Adrenal gland (tissue), 12 donors: ENCODE results near the gene NALF2. TPM values are rescaled to one million over a fixed set of nuclear protein-coding genes. Genes with fewer than 3 reads are reported as not detected.

ENCODE experiments used
- DNase-seq, 7 donors: peaks; one replicate each; pipeline ENCODE4 v3.0.0-alpha.2; 2019 to 2020
- H3K27ac ChIP-seq, 5 donors: fragments of 200-600 bp; sonication (generic) in 4 of 5; 1 replicate in 3 of 5; 2 replicates in 2 of 5; pipeline versions ENCODE4 v1.5.1 to v1.8.0; 2016 to 2020; ENCODE audit warnings: mild to moderate bottlenecking in 1 of 5
- H3K27me3 ChIP-seq: fragments of 200-600 bp; 2 replicates; pipeline ENCODE4 v1.8.0; 2021
- H3K36me3 ChIP-seq, 2 donors: fragments of 200-600 bp; replicated peaks in 1 of 2; 1 replicate in 1 of 2; 2 replicates in 1 of 2; pipeline versions ENCODE4 v1.5.1 to v1.8.0; 2018 to 2022
- H3K4me1 ChIP-seq, 2 donors: fragments of 200-600 bp; replicated peaks in 1 of 2; 1 replicate in 1 of 2; 2 replicates in 1 of 2; pipeline versions ENCODE4 v1.5.1 to v1.8.0; 2018 to 2021
- H3K4me3 ChIP-seq, 4 donors: fragments of 200-600 bp; sonication (generic) in 3 of 4; one replicate each; pipeline ENCODE4 v1.5.1; 2016 to 2018
- H3K9me3 ChIP-seq, 3 donors: fragments of 200-600 bp; sonication (generic) in 1 of 3; replicated peaks in 1 of 3; 1 replicate in 2 of 3; 2 replicates in 1 of 3; pipeline versions ENCODE4 v1.5.1 to v1.8.0; 2016 to 2021
- POLR2A ChIP-seq, 2 donors: fragments of 450-650 bp; IDR thresholded peaks; one replicate each; pipeline ENCODE4 v1.6.1; 2017; ENCODE audit warnings: antibody characterized with exemption in 2 of 2, mild to moderate bottlenecking in 2 of 2, moderate library complexity in 1 of 2
- WGBS, 4 donors: extraction: QIAGEN DNeasy Blood & Tissue Kit in 2 of 4; methylation state at CpG; one replicate each; pipeline versions ENCODE4 v1.1.5 to v1.1.7; 2013 to 2017; 5-methylcytosine and 5-hydroxymethylcytosine counted together
- intact Hi-C, 2 donors: fragments of 100-400 bp; cut with DNase I; formaldehyde crosslinking; loops; one replicate each; pipeline versions ENCODE4 v1.14.1 to v1.15.0; 2022 to 2023
- polyA plus RNA-seq, 3 donors: library from polyadenylated mRNA; stranded (reverse); fragments of 200-250 nt in 2 of 3; fragments of 350-450 nt in 1 of 3; fragmentation: Illumina TruSeq in 1 of 3; extraction: RNeasy Lipid Tissue Mini Kit (QIAGEN cat#74804) in 1 of 3; gene quantifications; one replicate each; pipeline ENCODE4 v1.2.3, GENCODE V29; 2013 to 2014
- total RNA-seq, 9 donors: library from RNA; depleted of rRNA in 4 of 9; stranded (reverse); fragments of >200 nt in 4 of 9; fragments of 120-200 nt in 1 of 9; fragmentation: NEBNext Ultra II Directional in 1 of 9; extraction: Animal tissue kit (Norgen Biotek cat#: 25700) in 1 of 9; gene quantifications; one replicate each; pipeline versions ENCODE4 v1.1.0 to v1.2.4, GENCODE V29; 2013 to 2023
- TF ChIP-seq, protein P1 (sequence below), 6 experiments: fragments of 450-650 bp in 4 of 6; fragments of 200-600 bp in 2 of 6; sonication (generic) in 1 of 6; IDR thresholded peaks; 1 replicate in 5 of 6; 2 replicates in 1 of 6; pipeline versions ENCODE4 v1.5.1 to v1.8.0; 2016 to 2021; ENCODE audit warnings: antibody characterized with exemption in 6 of 6, mild to moderate bottlenecking in 2 of 6, moderate library complexity in 1 of 6
- donor health status: healthy with polysubstance abuse.
- donor health status: Bipolar disorder and iron deficiency.
- donor health status: DM: yes; HTN: yes; CAD: no.
- donor health status: DM: no; HTN: no; CAD: no.
- donor health status: DM: no; HTN: no; CAD: no.
- donor health status: DM: yes; HTN: yes; CAD: no.

The NALF2 gene
- total and polyA plus RNA-seq, 12 donors, result 0.22 to 2.7 (median 0.85) TPM

DNA sequence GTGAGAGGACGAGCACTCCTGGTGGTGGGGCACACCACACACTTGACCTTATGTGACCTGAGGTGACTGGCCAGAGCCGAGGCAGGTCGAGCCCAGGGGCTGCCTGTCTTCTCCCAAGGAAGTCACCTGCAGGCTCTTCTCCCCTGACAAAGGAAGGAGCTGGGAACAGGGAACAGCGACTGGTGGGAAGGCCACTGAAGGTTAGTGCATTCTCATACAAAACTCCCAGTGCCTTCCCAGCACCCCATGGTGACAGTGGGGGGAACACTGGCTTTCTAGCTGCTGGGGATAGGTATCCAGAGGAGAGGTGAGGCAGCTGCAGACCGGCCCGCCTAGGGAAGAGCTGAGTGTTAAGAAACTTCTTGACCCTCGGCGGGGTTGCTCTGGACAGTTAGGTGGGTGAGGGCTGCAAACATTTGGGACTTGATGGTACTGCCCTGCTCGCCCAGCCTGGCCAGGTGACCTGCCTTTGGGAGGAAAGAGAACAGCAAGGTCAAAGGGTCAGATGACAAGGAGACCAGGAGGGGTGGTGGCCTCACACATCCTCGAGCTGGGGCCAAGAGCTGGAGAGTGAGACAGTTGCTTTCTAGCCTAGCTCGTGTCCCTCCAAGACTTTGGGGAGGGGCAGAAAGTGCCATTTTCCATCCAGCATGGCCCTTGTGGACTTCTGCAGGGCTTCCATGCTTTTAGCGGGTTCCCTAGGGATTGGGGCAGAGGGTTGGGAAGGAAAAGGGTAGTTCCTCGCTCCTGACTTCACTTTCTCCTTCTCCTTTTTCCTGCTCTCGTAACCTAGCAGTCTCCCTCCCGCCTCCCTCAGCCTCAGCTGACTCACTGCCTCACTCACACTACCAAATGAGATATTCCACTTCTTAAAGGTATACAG lies 2.7 kb downstream of the NALF2 start:
- no peak for DNase-seq
- Histone ChIP-seq H3K27me3 (peaks cover 8% of the 10 kb centered on the region), H3K36me3 (no peaks in the 10 kb centered on the region), H3K27ac (no peak overlapping the region), H3K4me1 (no peaks in the 10 kb centered on the region), H3K9me3 (no peaks in the 10 kb centered on the region), H3K4me3 (no peak overlapping the region)
- intact Hi-C loops, result loop anchor here in 1 of 2 donors (10.0 kb wide), 1 partner anchor 588 kb away; no protein-coding TSS in a partner anchor
- no peak for TF ChIP-seq POLR2A (IDR thresholded peaks at IDR 0.05)
- 68 to 73% (median 70%) methylated on average over 12 to 15 of the region's 15 CpGs for WGBS, 4 donors

DNA sequence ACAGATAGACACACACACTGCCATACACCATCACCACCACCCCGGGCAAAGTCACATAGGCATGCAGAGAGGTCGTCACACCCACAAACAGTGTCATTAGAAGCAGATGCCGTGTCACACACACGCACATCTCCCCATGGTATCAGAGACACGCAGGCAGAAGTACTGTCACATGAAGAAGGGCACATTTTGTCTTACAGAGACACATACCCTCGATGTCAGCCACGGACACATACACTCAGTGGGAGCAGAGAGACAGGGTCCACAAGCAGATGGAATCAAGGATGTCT lies 3.3 kb downstream of the NALF2 start:
- 72 to 90% (median 80%) methylated on average over 5 to 7 of the region's 7 CpGs for WGBS, 4 donors
- Histone ChIP-seq H3K36me3 (no peaks in the 10 kb centered on the region), H3K4me1 (no peaks in the 10 kb centered on the region), H3K4me3 (no peak overlapping the region), H3K27me3 (peaks cover 7% of the 10 kb centered on the region), H3K9me3 (no peaks in the 10 kb centered on the region), H3K27ac (no peak overlapping the region)
- TF ChIP-seq POLR2A (IDR thresholded peaks at IDR 0.05), result no peak
- TF ChIP-seq, protein P1, sequence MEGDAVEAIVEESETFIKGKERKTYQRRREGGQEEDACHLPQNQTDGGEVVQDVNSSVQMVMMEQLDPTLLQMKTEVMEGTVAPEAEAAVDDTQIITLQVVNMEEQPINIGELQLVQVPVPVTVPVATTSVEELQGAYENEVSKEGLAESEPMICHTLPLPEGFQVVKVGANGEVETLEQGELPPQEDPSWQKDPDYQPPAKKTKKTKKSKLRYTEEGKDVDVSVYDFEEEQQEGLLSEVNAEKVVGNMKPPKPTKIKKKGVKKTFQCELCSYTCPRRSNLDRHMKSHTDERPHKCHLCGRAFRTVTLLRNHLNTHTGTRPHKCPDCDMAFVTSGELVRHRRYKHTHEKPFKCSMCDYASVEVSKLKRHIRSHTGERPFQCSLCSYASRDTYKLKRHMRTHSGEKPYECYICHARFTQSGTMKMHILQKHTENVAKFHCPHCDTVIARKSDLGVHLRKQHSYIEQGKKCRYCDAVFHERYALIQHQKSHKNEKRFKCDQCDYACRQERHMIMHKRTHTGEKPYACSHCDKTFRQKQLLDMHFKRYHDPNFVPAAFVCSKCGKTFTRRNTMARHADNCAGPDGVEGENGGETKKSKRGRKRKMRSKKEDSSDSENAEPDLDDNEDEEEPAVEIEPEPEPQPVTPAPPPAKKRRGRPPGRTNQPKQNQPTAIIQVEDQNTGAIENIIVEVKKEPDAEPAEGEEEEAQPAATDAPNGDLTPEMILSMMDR (IDR thresholded peaks at IDR 0.05), result no peak
- intact Hi-C loops, result loop anchor here in 1 of 2 donors (10.0 kb wide), 1 partner anchor 587 kb away; no protein-coding TSS in a partner anchor
- DNase-seq, result no peak

DNA sequence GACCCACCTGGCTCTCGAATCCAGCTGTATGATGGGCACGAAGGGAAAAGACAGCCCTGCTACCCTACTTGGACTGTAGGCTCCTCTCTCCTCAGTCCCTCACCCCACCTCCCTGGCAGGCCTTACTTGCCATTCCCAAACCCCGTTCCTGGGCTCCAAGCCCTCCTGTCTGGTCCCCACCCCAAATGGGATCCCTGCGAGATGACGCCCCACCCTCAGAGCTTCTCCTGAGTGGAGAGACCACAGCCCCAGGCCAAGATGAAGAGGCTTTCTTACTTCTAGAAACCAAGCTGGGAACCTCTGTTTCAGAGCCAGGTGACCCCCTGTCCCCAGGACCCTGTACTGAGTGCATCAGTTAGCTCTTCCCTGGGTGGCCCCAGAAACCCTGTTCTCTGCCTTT lies 4.5 kb downstream of the NALF2 start:
- 63 to 92% (median 84%) methylated on average over 5 of the region's 5 CpGs for WGBS, 4 donors
- TF ChIP-seq POLR2A (IDR thresholded peaks at IDR 0.05), result no peak
- TF ChIP-seq, protein P1 (IDR thresholded peaks at IDR 0.05), result no peak
- Histone ChIP-seq H3K9me3 (no peaks in the 10 kb centered on the region), H3K4me3 (no peak overlapping the region), H3K27me3 (peaks cover 6% of the 10 kb centered on the region), H3K36me3 (no peaks in the 10 kb centered on the region), H3K4me1 (no peaks in the 10 kb centered on the region), H3K27ac (no peak overlapping the region)
- intact Hi-C loops, result loop anchor here in 1 of 2 donors (10.0 kb wide), 1 partner anchor 586 kb away; no protein-coding TSS in a partner anchor
- no peak for DNase-seq

DNA sequence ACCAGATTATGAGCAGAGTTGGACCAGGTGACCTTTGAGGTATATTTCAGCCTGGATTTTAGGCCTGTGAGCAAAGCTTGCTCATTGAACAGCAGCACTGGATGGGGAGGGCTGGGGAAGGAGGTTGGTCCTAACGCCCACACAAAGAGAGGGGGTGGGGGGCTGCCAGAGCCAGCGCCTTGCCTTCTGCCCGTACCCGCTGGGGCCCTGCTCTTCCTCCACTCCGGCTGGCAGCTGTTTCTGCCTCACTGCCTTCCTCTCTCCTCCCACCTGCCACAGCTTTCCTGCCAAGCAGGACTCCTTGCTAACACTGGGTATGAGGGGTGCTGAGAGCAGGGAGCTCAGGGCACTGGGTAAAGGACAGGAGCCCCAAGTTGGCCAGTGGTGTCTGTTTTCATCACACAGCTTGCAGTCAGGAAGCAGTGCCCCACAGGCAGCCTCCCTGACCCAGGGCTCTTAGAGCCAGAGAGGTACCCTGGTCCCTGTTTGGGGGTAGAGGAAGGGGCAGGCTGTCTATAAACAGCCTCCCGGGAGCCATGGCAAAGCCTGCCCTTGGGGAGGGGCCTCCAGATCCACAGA lies 6.1 kb downstream of the NALF2 start:
- peak in 1 of 7 donors; percentile 3 for DNase-seq
- H3K27ac ChIP-seq, result no peak overlapping the region
- H3K9me3 ChIP-seq, result no peaks in the 10 kb centered on the region
- TF ChIP-seq POLR2A (IDR thresholded peaks at IDR 0.05), result no peak
- TF ChIP-seq, protein P1 (IDR thresholded peaks at IDR 0.05), result no peak
- WGBS, 4 donors, result 39 to 80% (median 51%) methylated on average over 1 to 6 of the region's 6 CpGs; no CpG with 5 or more reads in 1 of the 4 donors
- peaks cover 6% of the 10 kb centered on the region for H3K27me3 ChIP-seq
- no peak overlapping the region for H3K4me3 ChIP-seq
- H3K4me1 ChIP-seq, result no peaks in the 10 kb centered on the region
- no peaks in the 10 kb centered on the region for H3K36me3 ChIP-seq
- intact Hi-C loops, result no loop called here
